GM20431 (cell line): Measurements from ENCODE around the gene EXOC5.
"Not testable (repeated sequence)": the region's sequence is repeated elsewhere in the genome, so short reads cannot be mapped to it uniquely, and the experiment has no call there.

Experiments
- in situ Hi-C: fragments of 300-500 bp; cut with MseI, MboI; formaldehyde crosslinking; loops from one replicate; pipeline ENCODE4 v1.15.0; 2020; ENCODE audit warnings: low sequenced_read_pairs; ENCODE audit not compliant: unreplicated experiment

Gene EXOC5

DNA sequence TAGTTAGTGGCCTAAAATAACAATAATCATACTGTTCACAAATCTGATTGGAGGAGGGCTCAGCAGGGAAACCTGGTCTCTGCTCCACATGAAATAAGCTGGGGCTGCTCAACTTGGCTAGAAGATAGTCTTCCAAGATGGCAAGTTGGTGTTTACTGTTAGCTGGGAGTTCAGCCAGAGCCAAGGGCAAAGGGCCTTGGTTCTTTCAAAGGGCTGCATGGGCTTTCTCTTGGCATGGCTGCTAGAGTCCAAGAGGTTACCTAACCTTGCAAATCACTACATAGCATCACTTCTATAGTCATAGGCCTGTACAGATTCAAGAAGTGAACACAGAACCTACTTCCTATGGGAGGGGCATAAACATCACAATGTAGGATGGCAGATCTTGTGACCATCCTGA is 7.1 kb downstream of the EXOC5 start:
- in situ Hi-C loops = no loop called here

DNA sequence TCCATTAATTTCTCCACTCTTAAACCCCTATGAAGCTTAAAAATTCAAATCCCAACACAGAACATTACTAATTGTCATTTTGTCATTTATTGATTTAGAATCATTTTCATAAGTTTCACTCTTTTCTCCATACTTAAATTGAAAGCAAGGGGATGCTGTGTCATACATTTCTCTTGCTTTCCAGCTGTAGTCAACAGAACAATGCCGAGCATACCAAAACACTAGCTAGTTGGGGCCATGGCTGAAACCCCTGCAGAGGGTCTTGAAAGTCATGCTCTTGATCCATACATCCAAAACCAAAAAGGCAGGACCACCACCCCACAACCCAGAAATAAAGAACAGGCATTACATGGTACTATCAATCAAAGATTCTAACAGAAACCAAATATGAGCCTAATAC is 9.0 kb downstream of the EXOC5 start:
- in situ Hi-C loops = no loop called here

GRCh38 chr14:57258221-57258620 is 10.5 kb downstream of the EXOC5 start:
- in situ Hi-C loops = not testable (repeated sequence)

DNA sequence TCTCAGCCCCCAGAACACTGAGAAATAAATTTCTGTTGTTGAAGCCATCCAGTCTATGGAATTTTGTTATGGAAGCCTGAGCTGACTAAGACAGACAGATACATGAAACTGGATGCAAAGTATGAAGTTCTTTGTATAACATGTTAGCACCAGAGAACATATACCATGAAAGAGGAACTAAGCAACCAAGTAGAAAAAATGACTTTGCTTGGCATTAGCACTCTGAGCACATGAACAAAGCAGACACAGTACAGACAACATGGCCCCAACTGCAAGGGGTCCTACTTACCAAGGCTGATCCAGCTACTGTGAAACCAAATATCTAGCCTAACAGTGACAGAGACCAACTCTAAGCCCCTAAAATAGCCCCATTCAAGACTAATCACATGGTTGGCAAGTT is 13.8 kb downstream of the EXOC5 start:
- in situ Hi-C loops = no loop called here

DNA sequence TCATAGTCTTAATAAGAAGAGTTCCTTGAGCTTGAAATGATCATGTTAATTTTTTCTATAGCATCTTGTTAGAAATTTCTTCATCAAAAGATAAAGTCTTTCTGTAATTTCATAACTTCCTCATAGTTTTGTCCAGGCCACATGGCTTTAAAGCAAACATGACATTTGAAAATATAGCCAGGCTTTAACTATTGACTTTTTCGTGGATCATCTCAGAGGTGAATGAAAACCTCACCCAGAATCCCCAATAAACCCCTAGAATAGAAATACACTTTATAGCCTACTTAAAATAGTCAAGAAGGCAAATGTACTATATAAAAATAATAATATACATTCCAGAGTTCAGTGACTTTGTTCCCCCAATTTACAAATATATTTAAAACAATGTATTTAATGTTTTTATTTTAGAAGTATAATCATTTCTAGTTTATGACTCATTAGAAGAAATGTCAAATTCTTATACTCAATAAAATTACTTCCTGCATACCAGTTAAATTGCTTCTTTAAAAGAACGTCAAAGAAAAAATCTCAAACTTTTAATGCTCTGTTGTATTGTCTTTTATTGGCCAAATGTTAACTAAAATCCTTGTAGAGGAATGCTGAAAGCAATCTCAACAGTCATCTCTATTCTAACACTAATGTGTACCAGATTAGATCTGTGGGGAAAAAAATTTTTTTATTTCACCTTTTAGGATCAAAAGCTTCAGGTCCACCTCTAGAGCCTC is 21.6 kb downstream of the EXOC5 start:
- in situ Hi-C loops = no loop called here

DNA sequence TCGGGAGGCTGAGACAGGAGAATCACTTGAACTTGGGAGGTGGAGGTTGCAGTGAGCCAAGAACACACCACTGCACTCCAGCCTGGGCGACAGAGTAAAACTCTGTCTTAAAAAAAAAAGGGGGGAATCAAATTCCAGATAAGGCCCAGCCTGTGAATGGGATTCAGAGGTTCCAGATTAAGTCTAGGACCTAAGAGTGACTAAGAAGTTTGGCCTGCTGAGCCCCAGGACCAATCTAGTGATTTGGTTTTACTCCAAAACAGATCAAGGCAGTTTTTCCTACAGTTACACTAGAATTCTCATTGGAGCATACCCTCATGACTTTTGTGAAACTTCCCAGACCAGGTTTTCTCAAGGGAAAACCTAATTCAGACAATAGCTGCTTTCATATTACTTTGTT is 22.8 kb downstream of the EXOC5 start:
- in situ Hi-C loops = no loop called here

- in situ Hi-C loops = no loop called here
These were observed 24.6 kb downstream of the EXOC5 start for GRCh38 chr14:57244106-57244505.

- in situ Hi-C loops = no loop called here
These were observed 25.4 kb downstream of the EXOC5 start for GRCh38 chr14:57243320-57243719.

GRCh38 chr14:57240115-57240514 is 28.6 kb downstream of the EXOC5 start:
- in situ Hi-C loops = not testable (repeated sequence)

DNA sequence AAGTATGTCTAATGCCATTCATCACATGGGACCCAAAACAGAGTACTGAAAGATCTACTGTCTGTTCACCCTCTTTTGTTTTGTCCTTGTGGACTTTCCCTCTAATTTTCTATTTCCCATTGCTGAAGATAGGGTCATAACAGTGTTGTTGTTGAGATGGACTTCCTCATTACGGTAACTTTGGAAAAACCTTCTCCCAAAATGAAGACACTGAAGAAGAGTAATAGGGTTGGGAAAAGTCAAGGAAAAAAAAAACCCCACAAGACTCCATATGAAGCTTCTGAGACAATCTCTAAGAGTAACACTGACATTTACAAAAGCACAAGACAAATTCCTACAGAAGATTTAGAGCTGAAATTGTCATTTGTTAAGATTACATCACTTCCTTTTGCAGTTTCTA is 36.7 kb downstream of the EXOC5 start:
- in situ Hi-C loops = no loop called here

GRCh38 chr14:57228320-57228719 is 40.4 kb downstream of the EXOC5 start:
- in situ Hi-C loops = not testable (repeated sequence)

DNA sequence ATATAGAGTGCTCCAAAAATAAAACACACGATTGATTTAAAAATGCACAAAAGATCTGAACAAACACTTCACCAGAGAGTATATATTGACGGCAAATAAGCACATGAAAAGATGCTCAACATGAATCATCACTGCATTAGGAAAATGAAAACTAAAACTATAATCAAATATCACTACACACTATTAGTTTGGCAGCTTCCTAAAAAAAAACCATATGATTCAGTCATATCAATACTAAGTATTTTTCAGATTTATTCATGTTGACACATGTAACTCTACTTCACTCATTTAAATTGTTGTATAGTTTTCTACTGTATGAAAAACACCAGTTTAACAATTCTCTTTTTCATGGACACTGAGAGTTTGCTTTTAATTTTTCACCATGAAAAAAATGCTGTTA is 41.6 kb downstream of the EXOC5 start:
- in situ Hi-C loops = no loop called here

DNA sequence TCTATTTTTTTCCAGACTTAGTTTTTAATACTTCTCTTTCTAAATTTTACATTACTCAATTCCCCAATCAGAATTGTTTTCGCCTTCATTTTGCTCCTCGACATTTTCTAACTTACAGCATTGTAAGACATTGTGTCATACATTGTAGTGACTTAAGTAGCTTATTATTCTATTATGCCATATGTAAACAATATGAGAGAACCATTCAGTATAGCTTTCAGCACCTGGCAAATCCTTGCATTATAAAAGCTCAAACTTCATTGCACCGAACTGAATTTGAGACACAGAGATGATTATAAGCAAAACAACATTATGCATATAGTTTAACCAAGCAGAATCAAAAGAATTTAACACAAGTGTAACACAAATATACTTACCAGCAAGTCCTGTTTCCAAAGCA is 46.8 kb downstream of the EXOC5 start:
- in situ Hi-C loops = no loop called here

GRCh38 chr14:57212919-57213318 is 55.8 kb downstream of the EXOC5 start:
- in situ Hi-C loops = no loop called here

GRCh38 chr14:57209561-57209960 is 59.1 kb downstream of the EXOC5 start:
- in situ Hi-C loops = no loop called here

GRCh38 chr14:57205938-57206337 is 62.8 kb downstream of the EXOC5 start:
- in situ Hi-C loops = no loop called here

GRCh38 chr14:57202672-57203071 is 66.0 kb downstream of the EXOC5 start:
- in situ Hi-C loops = not testable (repeated sequence)

GRCh38 chr14:57199921-57200320 is 68.8 kb downstream of the EXOC5 start:
- in situ Hi-C loops = no loop called here

GRCh38 chr14:57189070-57189469 is 79.6 kb downstream of the EXOC5 start:
- in situ Hi-C loops = no loop called here

DNA sequence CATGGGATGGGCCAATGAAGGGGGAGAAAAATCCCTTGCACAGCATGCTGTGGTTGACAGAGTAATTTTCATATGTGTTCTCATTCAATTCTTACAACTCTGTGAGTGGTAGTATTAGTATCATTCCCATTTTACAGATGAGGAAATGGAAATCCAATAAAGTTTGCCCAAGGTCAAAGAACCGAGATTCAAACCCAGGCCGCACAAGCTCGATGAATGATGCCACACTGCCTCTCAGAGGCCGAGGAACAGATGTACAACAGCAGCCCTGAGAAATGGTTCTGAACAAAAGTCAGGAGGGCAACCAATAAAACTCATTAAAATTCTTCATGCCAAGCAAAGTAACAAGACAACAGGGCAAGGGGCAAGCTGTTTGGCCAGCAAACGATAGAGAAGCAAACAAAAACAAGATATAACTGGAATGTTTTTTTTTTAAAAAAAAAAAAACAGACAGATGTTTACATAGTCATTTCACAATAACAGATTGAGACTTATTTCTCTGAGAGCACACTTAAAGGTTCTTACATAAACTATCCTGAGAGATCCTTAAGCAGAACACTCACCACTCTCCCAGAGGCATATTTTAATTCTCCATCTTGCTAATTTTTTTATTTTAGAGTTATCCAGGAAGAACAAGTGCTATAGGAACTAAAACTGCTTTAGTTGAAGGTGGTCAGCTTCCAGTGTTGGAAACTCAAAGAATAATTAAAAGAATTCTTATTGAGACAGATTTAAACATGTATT is 85.8 kb downstream of the EXOC5 start:
- in situ Hi-C loops = no loop called here

GRCh38 chr14:57179273-57179672 is 89.4 kb downstream of the EXOC5 start:
- in situ Hi-C loops = no loop called here

DNA sequence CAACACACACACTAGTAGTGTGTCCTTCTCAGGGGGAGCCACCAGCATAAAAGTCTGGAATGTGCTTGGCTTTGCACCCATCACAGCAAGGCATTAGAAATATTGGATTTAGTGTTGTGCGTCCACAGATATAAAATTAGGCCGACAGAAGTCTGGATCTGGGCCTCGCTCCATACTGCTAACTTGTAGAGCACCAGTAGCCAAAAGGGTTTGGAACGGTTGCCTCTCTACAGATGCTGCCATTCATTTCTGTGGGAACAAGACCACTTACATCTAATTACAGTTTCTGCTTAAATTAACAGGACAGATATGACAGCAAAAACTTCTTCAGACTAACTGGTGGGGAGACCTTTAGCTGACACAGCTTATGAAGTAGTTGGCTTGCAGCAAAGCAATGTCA is 94.2 kb downstream of the EXOC5 start:
- in situ Hi-C loops = no loop called here
